HG03139 (cell line): ENCODE results near the gene NUF2.

Experiments used
- ATAC-seq: cut with Tn5 transposase; IDR thresholded peaks from one replicate; pipeline ENCODE4 v1.9.1; 2021; ENCODE audit not compliant: unreplicated experiment

The NUF2 gene

DNA sequence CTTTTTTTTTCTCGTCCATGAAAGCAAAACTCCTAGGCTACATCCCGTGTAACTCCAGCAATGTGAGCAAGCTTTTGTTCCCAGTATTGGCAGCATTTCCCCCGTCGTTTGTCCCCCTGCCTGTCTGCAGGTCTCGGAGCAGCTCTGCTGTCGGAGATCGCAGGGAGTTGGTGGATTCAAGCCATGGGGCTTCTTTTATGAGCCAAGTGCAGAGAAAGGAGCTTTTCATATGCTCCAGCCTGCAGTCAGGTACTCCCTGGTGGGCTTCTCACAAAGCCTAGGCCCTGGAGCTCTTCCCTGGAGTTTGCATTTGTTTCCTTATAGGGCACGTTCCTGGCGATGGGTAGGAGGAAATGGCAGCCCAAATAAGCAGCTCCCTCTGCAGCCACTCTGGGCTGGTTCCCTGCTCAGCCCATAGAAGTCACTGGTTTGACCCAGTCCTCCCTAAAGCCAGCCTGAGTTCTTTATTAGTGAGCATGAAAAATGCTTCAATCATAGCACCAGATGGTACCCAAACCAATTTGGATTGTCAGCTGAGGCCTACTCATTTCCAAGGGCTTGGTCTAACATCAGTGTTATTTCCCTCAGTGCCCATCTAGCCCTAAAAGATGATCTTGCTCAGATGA is 78.3 kb downstream of the NUF2 start:
- no peak for ATAC-seq

- ATAC-seq: no peak
Measured at GRCh38 chr1:163401211-163401610, 79.5 kb downstream of the NUF2 start.
